ES-I3 (cell line): ENCODE results near the gene TOM1L2.

Experiments
- H3K36me3 ChIP-seq: 2 replicates; pipeline ENCODE4 v1.6.1; 2013; ENCODE audit warnings: mild to moderate bottlenecking, low read length, control low read depth, moderate library complexity; ENCODE audit not compliant: insufficient read depth
- H3K4me1 ChIP-seq: 2 replicates; pipeline ENCODE4 v1.6.1; 2013; ENCODE audit warnings: mild to moderate bottlenecking, control low read depth, low read length; ENCODE audit not compliant: insufficient read depth
- H3K9ac ChIP-seq: 2 replicates; pipeline ENCODE4 v1.6.1; 2013; ENCODE audit warnings: low read depth, mild to moderate bottlenecking, low read length, moderate library complexity
- H3K9me3 ChIP-seq: 2 replicates; pipeline ENCODE4 v1.6.1; 2013; ENCODE audit warnings: mild to moderate bottlenecking, low read length, moderate library complexity; ENCODE audit not compliant: control insufficient read depth, insufficient read depth

Gene TOM1L2

DNA sequence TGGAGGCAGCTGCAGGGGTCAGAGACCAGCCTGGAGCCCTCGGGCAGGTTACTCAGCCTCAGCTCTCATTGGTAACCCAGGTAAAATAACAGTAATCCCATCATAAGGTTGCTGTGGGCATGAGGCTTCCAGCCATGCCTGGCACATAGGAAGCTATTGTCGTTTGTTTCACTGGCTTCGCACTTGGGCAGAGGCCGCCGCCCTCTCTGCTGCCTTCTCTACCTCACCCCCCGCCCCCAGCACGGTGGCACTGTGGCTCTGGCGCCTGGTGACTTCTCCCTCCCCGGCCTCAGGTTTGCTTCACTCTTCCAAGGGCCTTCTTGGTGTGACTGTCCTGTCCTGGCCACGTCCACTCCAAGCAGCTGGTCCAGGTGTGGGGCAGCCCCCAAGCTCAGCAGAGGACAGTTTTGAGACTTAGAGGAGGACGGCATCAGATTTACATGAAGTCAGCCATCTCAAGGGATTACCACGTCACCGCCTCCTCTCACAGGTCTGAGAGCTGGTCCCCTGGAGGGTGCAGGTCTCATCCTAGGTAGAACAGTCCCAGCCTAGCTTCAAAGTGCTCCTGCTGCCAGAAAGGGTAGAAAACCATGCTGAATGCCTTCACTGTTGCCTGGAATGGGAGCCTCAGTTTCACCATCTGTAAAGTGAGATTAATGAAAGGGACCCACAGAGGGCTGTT lies 170.3 kb downstream of the TOM1L2 start:
- Histone ChIP-seq H3K36me3 (no peaks in the 10 kb centered on the region; the same call in 1 of the 2 replicates), H3K9me3 (no peaks in the 10 kb centered on the region), H3K9ac (no peak overlapping the region), H3K4me1 (peaks cover 6% of the 10 kb centered on the region; the same call in 1 of the 2 replicates)

DNA sequence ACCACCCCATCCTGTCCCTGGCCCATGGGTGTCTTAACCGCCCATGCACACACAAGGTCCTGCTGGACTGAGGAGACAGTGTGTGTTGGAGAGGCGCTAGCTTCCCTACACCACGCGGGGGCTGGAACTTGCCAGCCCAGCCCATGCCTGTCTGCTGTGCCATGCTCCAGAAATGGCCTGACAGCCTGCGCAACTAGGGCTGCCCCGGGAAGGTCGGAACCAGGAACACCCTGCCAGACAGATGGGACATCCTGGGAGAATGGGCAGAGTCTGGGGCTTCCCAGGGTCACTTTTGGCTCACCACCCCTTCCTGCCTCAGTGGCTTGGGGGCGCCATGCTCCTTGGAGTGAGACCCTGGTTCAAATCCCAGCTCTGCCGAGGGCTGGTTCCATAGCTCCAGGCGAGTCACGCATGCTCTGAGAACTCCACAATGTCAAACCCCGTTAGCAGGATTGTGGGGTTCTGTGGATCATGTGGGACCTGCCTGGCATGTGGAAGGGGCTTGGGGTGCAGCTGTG lies 171.6 kb downstream of the TOM1L2 start:
- peaks cover 6% of the 10 kb centered on the region; the same call in 1 of the 2 replicates for H3K4me1 ChIP-seq
- no peaks in the 10 kb centered on the region; the same call in 1 of the 2 replicates for H3K36me3 ChIP-seq
- H3K9me3 ChIP-seq = no peaks in the 10 kb centered on the region

GRCh38 chr17:17798573-17799255 lies 173.5 kb downstream of the TOM1L2 start:
- Histone ChIP-seq H3K36me3 (no peaks in the 10 kb centered on the region), H3K4me1 (peaks cover 6% of the 10 kb centered on the region; the same call in 1 of the 2 replicates)

More for the DNA sequence above, 171.6 kb downstream of the TOM1L2 start:
- no peak overlapping the region for H3K9ac ChIP-seq

DNA sequence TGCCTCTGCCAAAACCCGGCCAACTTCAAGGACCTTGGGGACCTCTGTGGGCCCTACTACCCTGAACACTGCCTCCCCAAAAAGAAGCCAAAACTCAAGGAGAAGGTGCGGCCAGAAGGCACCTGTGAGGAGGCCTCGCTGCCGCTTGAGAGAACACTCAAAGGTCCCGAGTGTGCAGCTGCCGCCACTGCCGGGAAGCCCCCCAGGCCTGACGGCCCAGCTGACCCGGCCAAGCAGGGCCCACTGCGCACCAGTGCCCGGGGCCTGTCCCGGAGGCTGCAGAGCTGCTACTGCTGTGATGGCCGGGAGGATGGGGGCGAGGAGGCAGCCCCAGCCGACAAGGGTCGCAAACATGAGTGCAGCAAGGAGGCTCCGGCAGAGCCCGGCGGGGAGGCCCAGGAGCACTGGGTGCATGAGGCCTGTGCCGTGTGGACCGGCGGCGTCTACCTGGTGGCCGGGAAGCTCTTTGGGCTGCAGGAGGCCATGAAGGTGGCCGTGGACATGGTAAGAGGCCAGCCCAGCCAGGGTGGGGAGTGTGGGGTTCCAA lies 174.1 kb downstream of the TOM1L2 start:
- H3K36me3 ChIP-seq = no peaks in the 10 kb centered on the region
- H3K4me1 ChIP-seq = peaks cover 6% of the 10 kb centered on the region; the same call in 1 of the 2 replicates
- H3K9ac ChIP-seq = no peak overlapping the region
- H3K9me3 ChIP-seq = no peaks in the 10 kb centered on the region

More at GRCh38 chr17:17798573-17799255, 173.5 kb downstream of the TOM1L2 start:
- Histone ChIP-seq H3K9me3 (no peaks in the 10 kb centered on the region), H3K9ac (no peak overlapping the region)

DNA sequence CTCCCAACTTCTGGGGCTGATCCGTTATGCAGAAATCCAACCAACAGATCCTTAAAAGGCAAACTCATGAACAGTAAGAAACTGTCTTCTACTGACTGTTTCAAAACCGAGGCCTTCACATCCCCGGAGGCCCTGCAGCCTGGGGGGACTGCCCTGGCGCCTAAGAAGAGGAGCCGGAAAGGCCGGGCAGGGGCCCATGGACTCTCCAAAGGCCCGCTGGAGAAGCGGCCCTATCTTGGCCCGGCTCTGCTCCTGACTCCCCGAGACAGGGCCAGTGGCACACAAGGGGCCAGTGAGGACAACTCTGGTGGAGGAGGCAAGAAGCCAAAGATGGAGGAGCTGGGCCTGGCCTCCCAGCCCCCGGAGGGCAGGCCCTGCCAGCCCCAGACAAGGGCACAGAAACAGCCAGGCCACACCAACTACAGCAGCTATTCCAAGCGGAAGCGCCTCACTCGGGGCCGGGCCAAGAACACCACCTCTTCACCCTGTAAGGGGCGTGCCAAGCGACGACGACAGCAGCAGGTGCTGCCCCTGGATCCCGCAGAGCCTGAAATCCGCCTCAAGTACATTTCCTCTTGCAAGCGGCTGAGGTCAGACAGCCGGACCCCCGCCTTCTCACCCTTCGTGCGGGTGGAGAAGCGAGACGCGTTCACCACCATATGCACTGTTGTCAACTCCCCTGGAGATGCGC lies 174.9 kb downstream of the TOM1L2 start:
- Histone ChIP-seq H3K4me1 (peaks cover 7% of the 10 kb centered on the region; the same call in 1 of the 2 replicates), H3K36me3 (no peaks in the 10 kb centered on the region), H3K9me3 (no peaks in the 10 kb centered on the region), H3K9ac (no peak overlapping the region)

DNA sequence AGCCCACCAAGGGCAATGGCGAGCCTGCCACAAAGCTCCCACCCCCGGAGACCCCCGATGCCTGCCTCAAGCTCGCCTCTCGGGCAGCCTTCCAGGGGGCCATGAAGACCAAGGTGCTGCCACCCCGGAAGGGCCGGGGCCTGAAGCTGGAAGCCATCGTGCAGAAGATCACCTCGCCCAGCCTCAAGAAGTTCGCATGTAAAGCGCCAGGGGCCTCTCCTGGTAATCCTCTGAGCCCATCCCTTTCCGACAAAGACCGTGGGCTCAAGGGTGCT lies 175.5 kb downstream of the TOM1L2 start:
- H3K4me1 ChIP-seq = peaks cover 12% of the 10 kb centered on the region
- H3K36me3 ChIP-seq = no peaks in the 10 kb centered on the region

GRCh38 chr17:17795946-17796786 lies 176.0 kb downstream of the TOM1L2 start:
- H3K9ac ChIP-seq = no peak overlapping the region
- no peaks in the 10 kb centered on the region for H3K9me3 ChIP-seq
- peaks cover 18% of the 10 kb centered on the region for H3K4me1 ChIP-seq
- H3K36me3 ChIP-seq = no peaks in the 10 kb centered on the region

More for the DNA sequence above, 175.5 kb downstream of the TOM1L2 start:
- H3K9me3 ChIP-seq = no peaks in the 10 kb centered on the region
- no peak overlapping the region for H3K9ac ChIP-seq

DNA sequence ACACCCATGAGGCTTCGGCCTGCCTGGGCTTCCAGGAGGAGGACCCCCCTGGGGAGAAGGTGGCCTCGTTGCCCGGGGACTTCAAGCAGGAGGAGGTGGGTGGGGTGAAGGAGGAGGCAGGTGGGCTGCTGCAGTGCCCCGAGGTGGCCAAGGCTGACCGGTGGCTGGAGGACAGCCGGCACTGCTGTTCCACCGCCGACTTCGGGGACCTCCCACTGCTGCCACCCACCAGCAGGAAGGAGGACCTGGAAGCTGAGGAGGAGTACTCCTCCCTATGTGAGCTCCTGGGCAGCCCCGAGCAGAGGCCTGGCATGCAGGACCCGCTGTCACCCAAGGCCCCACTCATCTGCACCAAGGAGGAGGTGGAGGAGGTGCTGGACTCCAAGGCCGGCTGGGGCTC lies 176.9 kb downstream of the TOM1L2 start:
- Histone ChIP-seq H3K4me1 (peaks cover 25% of the 10 kb centered on the region), H3K9ac (no peak overlapping the region), H3K9me3 (no peaks in the 10 kb centered on the region), H3K36me3 (no peaks in the 10 kb centered on the region)

DNA sequence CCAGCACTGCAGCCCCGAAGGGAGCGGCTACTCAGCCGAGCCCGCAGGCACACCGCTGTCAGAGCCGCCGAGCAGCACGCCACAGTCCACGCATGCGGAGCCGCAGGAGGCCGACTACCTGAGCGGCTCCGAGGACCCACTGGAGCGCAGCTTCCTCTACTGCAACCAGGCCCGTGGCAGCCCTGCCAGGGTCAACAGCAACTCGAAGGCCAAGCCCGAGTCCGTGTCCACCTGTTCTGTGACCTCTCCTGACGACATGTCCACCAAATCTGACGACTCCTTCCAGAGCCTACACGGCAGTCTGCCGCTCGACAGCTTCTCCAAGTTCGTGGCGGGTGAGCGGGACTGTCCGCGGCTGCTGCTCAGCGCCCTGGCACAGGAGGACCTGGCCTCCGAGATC lies 177.8 kb downstream of the TOM1L2 start:
- Histone ChIP-seq H3K9me3 (no peaks in the 10 kb centered on the region), H3K36me3 (no peaks in the 10 kb centered on the region), H3K9ac (no peak overlapping the region), H3K4me1 (peaks cover 21% of the 10 kb centered on the region)
